HepG2 (cell line): ENCODE measurements around the gene TK2. TPM values are rescaled to one million over a fixed set of nuclear protein-coding genes. Genes with fewer than 3 reads are reported as not detected.
A peak's percentile ranks its signal among the peaks of the same experiment; 100 is the strongest.

Experiments used
- ASH2L ChIP-seq: fragments of 300-600, 200-600 bp; sonication (generic); IDR thresholded peaks from 2 replicates; pipeline ENCODE4 v1.7.0; 2017; ENCODE audit warnings: low read depth, mild to moderate bottlenecking, moderate library complexity, mixed read lengths, low read length; ENCODE audit not compliant: insufficient read length
- EHMT2 ChIP-seq: fragments of 200-600 bp; sonication (generic); IDR thresholded peaks from 2 replicates; pipeline ENCODE4 v1.7.0; 2017; ENCODE audit warnings: antibody characterized with exemption, low read depth, low read length, borderline replicate concordance
- EZH2 ChIP-seq: conservative IDR thresholded peaks from 2 replicates; pipeline ENCODE4 v1.6.1; 2012; ENCODE audit warnings: mild to moderate bottlenecking, low read depth, low read length, moderate library complexity
- HOXA9 ChIP-seq: sonication (generic); formaldehyde crosslinking; IDR thresholded peaks from 2 replicates; pipeline ENCODE4 v1.8.1; 2022; ENCODE audit warnings: missing genetic modification reagents, mild to moderate bottlenecking, moderate library complexity, borderline replicate concordance
- ISL2 ChIP-seq: sonication (generic); formaldehyde crosslinking; IDR thresholded peaks from 2 replicates; pipeline ENCODE4 v1.5.0; 2020; ENCODE audit warnings: missing genetic modification reagents
- MIXL1 ChIP-seq: IDR thresholded peaks from 2 replicates; pipeline ENCODE4 v1.6.1; 2016
- NCOA2 ChIP-seq: sonication (generic); formaldehyde crosslinking; IDR thresholded peaks from 2 replicates; pipeline ENCODE4 v1.8.0; 2022; ENCODE audit warnings: inconsistent platforms
- NFATC3 ChIP-seq: sonication (generic); formaldehyde crosslinking; IDR thresholded peaks from 2 replicates; pipeline ENCODE4 v1.5.1; 2020; ENCODE audit warnings: mild to moderate bottlenecking, missing genetic modification reagents
- PRDM4 ChIP-seq: sonication (generic); formaldehyde crosslinking; IDR thresholded peaks from 2 replicates; pipeline ENCODE4 v1.9.0; 2021; ENCODE audit warnings: missing genetic modification reagents, borderline replicate concordance
- PRPF4 ChIP-seq: fragments of 200-400 bp; formaldehyde crosslinking; IDR thresholded peaks from 2 replicates; pipeline ENCODE4 v1.6.1; 2016; ENCODE audit warnings: low read length, low read depth; ENCODE audit not compliant: poor library complexity, severe bottlenecking
- RBFOX2 ChIP-seq: fragments of 200-400 bp; formaldehyde crosslinking; IDR thresholded peaks from 2 replicates; pipeline ENCODE4 v1.6.1; 2017; ENCODE audit warnings: low read depth, mild to moderate bottlenecking, low read length
- RFXAP ChIP-seq: sonication (generic); formaldehyde crosslinking; IDR thresholded peaks from 2 replicates; pipeline ENCODE4 v1.4.0; 2020; ENCODE audit warnings: missing genetic modification reagents, borderline replicate concordance
- SIN3B ChIP-seq: fragments of 150-350 bp; IDR thresholded peaks from 2 replicates; pipeline ENCODE4 v1.6.1; 2014; ENCODE audit warnings: low read length
- SMAD3 ChIP-seq: sonication (generic); formaldehyde crosslinking; IDR thresholded peaks from 2 replicates; pipeline ENCODE4 v1.4.0; 2020; ENCODE audit warnings: missing genetic modification reagents
- ZFP36L1 ChIP-seq: sonication (generic); formaldehyde crosslinking; IDR thresholded peaks from 2 replicates; pipeline ENCODE4 v1.8.0; 2022; ENCODE audit warnings: mild to moderate bottlenecking, missing genetic modification reagents, moderate library complexity
- ZNF280D ChIP-seq: sonication (generic); formaldehyde crosslinking; IDR thresholded peaks from 2 replicates; pipeline ENCODE4 v1.5.1; 2020; ENCODE audit warnings: mild to moderate bottlenecking, missing genetic modification reagents
- ZNF484 ChIP-seq: sonication (generic); formaldehyde crosslinking; IDR thresholded peaks from 2 replicates; pipeline ENCODE4 v1.5.1; 2020; ENCODE audit warnings: mild to moderate bottlenecking, low read depth, missing genetic modification reagents, borderline replicate concordance
- ZNF616 ChIP-seq: sonication (generic); formaldehyde crosslinking; IDR thresholded peaks from 2 replicates; pipeline ENCODE4 v1.5.0; 2020; ENCODE audit warnings: low read depth, mild to moderate bottlenecking, missing genetic modification reagents
- ZNF891 ChIP-seq: sonication (generic); formaldehyde crosslinking; IDR thresholded peaks from 2 replicates; pipeline ENCODE4 v1.5.0; 2020; ENCODE audit warnings: mild to moderate bottlenecking, missing genetic modification reagents
- polyA plus RNA-seq, 8 experiments: library from polyadenylated mRNA; depleted of rRNA in 3 of 8; stranded (reverse) in 7 of 8; unstranded in 1 of 8; fragments of >200 nt; fragmentation: Illumina TruSeq in 4 of 8; extraction: Trizol in 4 of 8; gene quantifications; 2 replicates each; pipeline versions ENCODE4 v1.2.1 to v1.2.3, GENCODE V29; 2011 to 2016; ENCODE audit warnings: low read depth in 4 of 8, missing spikeins in 1 of 8, mixed read lengths in 1 of 8; ENCODE audit not compliant: insufficient read depth in 1 of 8
- total RNA-seq, 5 experiments: library from RNA; depleted of rRNA; stranded (reverse); fragments of >200 nt; fragmentation: Illumina TruSeq; extraction: Trizol; gene quantifications; 2 replicates each; pipeline ENCODE4 v1.2.3, GENCODE V29; 2016; ENCODE audit warnings: low read depth in 1 of 5
- TF ChIP-seq, protein P1 (sequence below): sonication (generic); formaldehyde crosslinking; conservative IDR thresholded peaks from 2 replicates; pipeline ENCODE4 v1.8.0; 2022; ENCODE audit warnings: low read depth, missing genetic modification reagents
- TF ChIP-seq, protein P2 (sequence below): sonication (generic); formaldehyde crosslinking; IDR thresholded peaks from 2 replicates; pipeline ENCODE4 v1.4.0; 2020; ENCODE audit warnings: missing genetic modification reagents, mild to moderate bottlenecking, borderline replicate concordance

Gene TK2
- total and polyA plus RNA-seq, 2 of the 13 experiments (the other 11 are each of a cell fraction or from before 2014, with no cell fraction given) = 18.7 to 21.0 TPM

DNA sequence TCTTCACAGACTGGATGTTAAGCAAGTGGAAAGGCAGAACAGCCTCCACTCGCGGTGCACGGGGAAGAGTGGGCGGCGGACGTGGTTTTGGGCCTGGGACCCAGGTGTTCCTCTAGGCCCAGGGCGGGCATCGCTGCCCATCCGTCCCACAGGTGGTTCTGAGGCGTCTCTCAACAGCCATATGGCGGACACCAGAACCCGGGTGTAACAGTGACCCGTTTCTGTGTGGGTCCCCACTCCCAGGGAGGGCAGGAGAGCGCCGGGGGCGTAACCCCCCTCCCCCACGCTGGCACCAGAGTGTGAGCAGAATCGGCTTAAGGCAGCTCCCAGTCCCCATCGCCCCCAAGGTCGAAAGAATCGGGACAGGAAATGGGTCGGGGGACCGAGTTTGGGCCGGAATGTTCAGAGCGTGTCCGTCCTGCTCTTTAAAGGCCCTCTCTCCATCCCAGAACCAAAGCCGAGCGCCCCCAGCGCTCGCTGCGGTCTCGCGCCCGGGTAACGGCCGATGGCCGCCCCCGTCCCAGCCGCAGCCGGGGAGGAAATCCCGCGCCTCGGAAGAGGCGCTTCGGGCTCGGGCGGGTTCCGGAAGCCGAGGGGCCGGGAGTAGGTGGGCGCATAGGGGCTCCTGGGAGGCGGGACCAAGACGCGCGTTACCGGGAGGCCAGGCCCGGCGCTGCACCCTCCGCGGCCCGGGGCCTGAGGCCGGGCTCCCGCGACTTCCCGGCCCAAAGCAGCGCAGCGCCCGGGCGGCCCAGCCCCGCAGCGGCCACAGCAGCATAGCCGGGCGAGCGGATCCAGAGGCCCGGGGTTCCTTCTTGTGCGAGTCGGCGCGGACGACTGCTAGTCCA, at the start of gene TK2 (continued):
- TF ChIP-seq RFXAP (CRISPR knock-in tag) = no peak; the same call in 1 of the 2 replicates
- 0 out of 2 replicates have a peak, but pooled peaks have one; percentile 72 for TF ChIP-seq ZFP36L1 (CRISPR knock-in tag)
- TF ChIP-seq NCOA2 = 0 out of 2 replicates have a peak, but pooled peaks have one; percentile 10
- no peak for TF ChIP-seq EZH2
- no peak for TF ChIP-seq EHMT2
- TF ChIP-seq ZNF280D (CRISPR knock-in tag) = peak; percentile 83; the same call in 1 of the 2 replicates
- peak; percentile 79 for TF ChIP-seq ASH2L
- no peak for TF ChIP-seq SMAD3
- TF ChIP-seq SIN3B = no peak
- no peak for TF ChIP-seq HOXA9
- TF ChIP-seq MIXL1 (CRISPR knock-in tag) = no peak; the same call in 1 of the 2 replicates
- peak; percentile 99 for TF ChIP-seq RBFOX2
- no peak; the same call in 1 of the 2 replicates for TF ChIP-seq ZNF891 (CRISPR knock-in tag)
- TF ChIP-seq ISL2 (CRISPR knock-in tag) = peak; percentile 42; the same call in 1 of the 2 replicates
- TF ChIP-seq ZNF616 (CRISPR knock-in tag) = peak; percentile 72; the same call in 1 of the 2 replicates
- TF ChIP-seq, protein P1, sequence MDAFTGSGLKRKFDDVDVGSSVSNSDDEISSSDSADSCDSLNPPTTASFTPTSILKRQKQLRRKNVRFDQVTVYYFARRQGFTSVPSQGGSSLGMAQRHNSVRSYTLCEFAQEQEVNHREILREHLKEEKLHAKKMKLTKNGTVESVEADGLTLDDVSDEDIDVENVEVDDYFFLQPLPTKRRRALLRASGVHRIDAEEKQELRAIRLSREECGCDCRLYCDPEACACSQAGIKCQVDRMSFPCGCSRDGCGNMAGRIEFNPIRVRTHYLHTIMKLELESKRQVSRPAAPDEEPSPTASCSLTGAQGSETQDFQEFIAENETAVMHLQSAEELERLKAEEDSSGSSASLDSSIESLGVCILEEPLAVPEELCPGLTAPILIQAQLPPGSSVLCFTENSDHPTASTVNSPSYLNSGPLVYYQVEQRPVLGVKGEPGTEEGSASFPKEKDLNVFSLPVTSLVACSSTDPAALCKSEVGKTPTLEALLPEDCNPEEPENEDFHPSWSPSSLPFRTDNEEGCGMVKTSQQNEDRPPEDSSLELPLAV (CRISPR knock-in tag) = no peak
- TF ChIP-seq NFATC3 (CRISPR knock-in tag) = no peak
- TF ChIP-seq PRPF4 = peak; percentile 91
- TF ChIP-seq, protein P2, sequence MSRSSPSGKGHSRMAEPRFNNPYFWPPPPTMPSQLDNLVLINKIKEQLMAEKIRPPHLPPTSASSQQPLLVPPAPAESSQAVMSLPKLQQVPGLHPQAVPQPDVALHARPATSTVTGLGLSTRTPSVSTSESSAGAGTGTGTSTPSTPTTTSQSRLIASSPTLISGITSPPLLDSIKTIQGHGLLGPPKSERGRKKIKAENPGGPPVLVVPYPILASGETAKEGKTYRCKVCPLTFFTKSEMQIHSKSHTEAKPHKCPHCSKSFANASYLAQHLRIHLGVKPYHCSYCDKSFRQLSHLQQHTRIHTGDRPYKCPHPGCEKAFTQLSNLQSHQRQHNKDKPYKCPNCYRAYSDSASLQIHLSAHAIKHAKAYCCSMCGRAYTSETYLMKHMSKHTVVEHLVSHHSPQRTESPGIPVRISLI (CRISPR knock-in tag) = no peak
- no peak for TF ChIP-seq ZNF484 (CRISPR knock-in tag)
- peak; percentile 70; the same call in 1 of the 2 replicates for TF ChIP-seq PRDM4 (CRISPR knock-in tag)
